HUDEP-2 (cell line): ENCODE results near the gene CD8A.
"Not testable (repeated sequence)": the region's sequence is repeated elsewhere in the genome, so short reads cannot be mapped to it uniquely, and the experiment has no call there.

Source experiments
- DNase-seq, 76 experiments: peaks; one replicate each; lab custom pipeline; 2025; ENCODE audit not compliant: unreplicated experiment in 76 of 76; lab: John Stamatoyannopoulos, UW

Gene CD8A

DNA sequence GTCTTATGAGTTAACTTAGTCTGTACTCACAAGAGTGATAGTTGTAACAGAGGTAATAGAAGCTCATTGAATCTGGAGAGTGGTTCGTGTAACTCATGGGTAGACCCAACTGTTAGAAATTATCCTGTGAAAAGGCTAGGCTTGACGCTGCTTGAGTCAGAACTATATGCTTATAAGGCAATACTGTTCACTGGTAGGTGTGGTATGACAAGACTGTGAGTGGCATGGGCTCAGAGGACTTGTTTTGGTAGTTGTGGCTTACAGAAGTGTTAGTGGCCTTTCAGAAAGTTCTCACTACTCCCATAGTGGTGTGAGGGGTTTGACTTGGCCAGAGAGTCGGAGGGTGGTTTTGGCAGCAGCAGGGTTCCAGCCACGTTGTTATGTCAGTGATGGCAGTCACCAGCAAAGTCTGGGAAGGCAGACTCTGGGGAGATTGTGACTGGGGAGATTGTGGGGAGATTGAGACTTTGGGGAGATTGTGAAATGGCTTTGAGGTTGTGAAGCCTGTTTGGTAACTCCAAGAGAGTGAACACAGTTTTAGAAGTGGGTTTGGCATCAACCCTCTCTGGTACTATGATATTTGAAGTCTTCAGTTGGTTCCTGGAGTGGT, 48.7 kb downstream of the CD8A start:
- DNase-seq: not testable (repeated sequence)

DNA sequence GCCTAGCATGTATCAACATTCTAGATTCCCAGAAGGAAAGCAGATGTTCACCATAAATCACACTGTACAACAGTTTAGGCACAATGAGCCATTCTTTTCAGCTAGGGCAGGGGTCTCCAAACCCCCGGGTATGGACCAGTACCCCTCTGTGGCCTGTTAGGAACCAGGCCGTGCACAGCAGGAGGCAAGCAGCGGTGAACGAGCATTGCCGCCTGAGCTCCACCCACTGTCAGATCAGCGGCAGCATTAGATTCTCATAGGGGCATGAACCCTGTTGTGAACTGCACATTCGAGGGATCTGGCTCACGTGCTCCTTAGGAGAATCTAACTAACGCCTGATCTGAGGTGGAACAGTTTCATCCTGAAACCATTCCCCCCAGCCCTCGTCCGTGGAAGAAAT, 50.8 kb downstream of the CD8A start:
- not testable (repeated sequence) for DNase-seq

DNA sequence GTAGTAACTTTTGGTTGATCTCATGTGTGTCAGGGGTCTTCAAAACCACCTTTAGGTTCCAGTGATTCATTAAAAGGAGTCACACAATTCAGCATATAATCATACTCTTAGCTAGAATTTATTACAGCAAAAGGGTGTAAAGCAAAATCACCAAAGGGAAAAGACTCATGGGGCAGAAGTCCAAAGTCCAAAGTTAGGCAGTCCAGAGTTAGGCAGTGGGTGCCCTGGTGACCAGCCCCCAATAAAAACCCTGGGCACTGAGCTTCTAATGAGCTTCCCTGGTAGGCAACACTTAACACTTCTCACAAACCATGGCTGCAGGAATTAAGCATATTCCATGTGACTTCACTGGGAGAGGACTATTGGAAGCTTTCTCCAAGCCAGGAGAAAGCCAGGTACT, 51.2 kb downstream of the CD8A start:
- not testable (repeated sequence) for DNase-seq

DNA sequence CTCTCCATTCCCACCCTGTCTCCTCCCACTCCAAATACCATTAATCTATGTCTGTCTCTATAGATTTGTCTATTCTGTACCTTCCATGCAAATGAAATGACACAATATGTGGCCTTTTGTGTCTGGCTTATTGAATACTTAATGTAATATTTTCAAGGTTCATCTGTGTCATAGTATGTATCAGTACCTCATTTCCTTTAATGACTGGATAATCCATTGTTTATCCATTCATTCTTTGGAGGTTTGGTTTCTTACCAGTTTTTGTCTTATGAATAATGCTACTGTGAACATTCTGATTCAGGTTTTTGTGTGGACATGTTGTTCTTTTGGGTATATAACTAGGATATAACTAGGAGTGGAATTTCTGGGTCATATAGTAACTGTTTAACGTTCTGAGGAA, 55.8 kb downstream of the CD8A start:
- not testable (repeated sequence) for DNase-seq
